Lung (tissue), 12 donors: ENCODE measurements around the gene GNG2. TPM values are rescaled to one million over a fixed set of nuclear protein-coding genes. Genes with fewer than 3 reads are reported as not detected.

Experiments
- ATAC-seq: fragments of 200-7000 bp; cut with Tn5 transposase; one replicate; pipeline ENCODE4 v1.9.1; 2020; ENCODE audit warnings: moderate number of reproducible peaks; ENCODE audit not compliant: insufficient read depth, low FRiP score
- DNase-seq, 3 donors: peaks; one replicate each; pipeline ENCODE4 v3.0.0-alpha.2; 2013 to 2017
- H3K27ac ChIP-seq, 2 donors: one replicate each; pipeline ENCODE4 v1.5.1; 2013; ENCODE audit warnings: mild to moderate bottlenecking in 2 of 2, moderate library complexity in 2 of 2, control low read depth in 1 of 2, inconsistent platforms in 1 of 2, low read depth in 1 of 2, low read length in 1 of 2
- H3K27me3 ChIP-seq, 3 donors: one replicate each; pipeline ENCODE4 v1.5.1; 2013; ENCODE audit warnings: low read length in 2 of 3; ENCODE audit not compliant: control insufficient read depth in 3 of 3, insufficient read depth in 3 of 3
- H3K36me3 ChIP-seq, 4 donors: one replicate each; pipeline ENCODE4 v1.5.1; 2013; ENCODE audit warnings: low read length in 4 of 4, mild to moderate bottlenecking in 1 of 4, moderate library complexity in 1 of 4; ENCODE audit not compliant: control insufficient read depth in 4 of 4, insufficient read depth in 4 of 4
- H3K4me1 ChIP-seq, 5 donors: one replicate each; pipeline ENCODE4 v1.5.1; 2013; ENCODE audit warnings: low read length in 5 of 5, mild to moderate bottlenecking in 2 of 5, moderate library complexity in 1 of 5; ENCODE audit not compliant: control insufficient read depth in 5 of 5, insufficient read depth in 5 of 5
- H3K4me3 ChIP-seq: one replicate; pipeline ENCODE4 v1.5.1; 2013; ENCODE audit warnings: mild to moderate bottlenecking, control low read depth, moderate library complexity
- H3K9ac ChIP-seq, 2 donors: one replicate each; pipeline ENCODE4 v1.5.1; 2013; ENCODE audit warnings: low read length in 2 of 2, control low read depth in 1 of 2; ENCODE audit not compliant: insufficient read depth in 1 of 2
- H3K9me3 ChIP-seq, 4 donors: one replicate each; pipeline ENCODE4 v1.5.1; 2013; ENCODE audit warnings: low read length in 3 of 4, mild to moderate bottlenecking in 1 of 4, moderate library complexity in 1 of 4; ENCODE audit not compliant: control insufficient read depth in 4 of 4, insufficient read depth in 3 of 4
- WGBS, 2 donors: extraction: QIAGEN DNeasy Blood & Tissue Kit; methylation state at CpG; one replicate each; pipeline ENCODE4 v1.1.7; 2013; 5-methylcytosine and 5-hydroxymethylcytosine counted together
- polyA plus RNA-seq, 2 donors: library from polyadenylated mRNA; stranded (reverse); fragments of 200-250 nt; gene quantifications; one replicate each; pipeline ENCODE4 v1.2.1, GENCODE V29; 2013
- total RNA-seq, 2 donors: library from RNA; depleted of rRNA in 1 of 2; stranded (reverse); fragments of >200 nt in 1 of 2; gene quantifications; one replicate each; pipeline ENCODE4 v1.2.1, GENCODE V29; 2014 to 2021
- TF ChIP-seq, protein P1 (sequence below): IDR thresholded peaks from 2 replicates; pipeline ENCODE4 v1.5.1; 2012; ENCODE audit warnings: mild to moderate bottlenecking; ENCODE audit errors: control extremely low read depth, extremely low read depth
- donor health status: control.
- donor health status: control.
- donor health status: Bipolar disorder and iron deficiency.
- donor health status: healthy.
- donor health status: DM: yes; HTN: yes; CAD: no.

GNG2 gene
- total and polyA plus RNA-seq, 4 donors, result 3.7 to 42.3 (median 21.5) TPM

GRCh38 chr14:51865953-51866747, 5.7 kb downstream of the GNG2 start:
- no peaks in the 10 kb centered on the region for H3K27me3 ChIP-seq
- no peaks in the 10 kb centered on the region for H3K36me3 ChIP-seq
- WGBS, 2 donors, result 45% methylated on average over 5 of the region's 5 CpGs
- peaks cover 0 to 39% (median 14%) of the 10 kb centered on the region in 5 donors for H3K4me1 ChIP-seq
- ATAC-seq (no peak), DNase-seq (peak in 2 of 3 donors; percentile 24 to 48)
- no peak overlapping the region for H3K4me3 ChIP-seq
- H3K27ac ChIP-seq, result no peak overlapping the region
- TF ChIP-seq, protein P1, sequence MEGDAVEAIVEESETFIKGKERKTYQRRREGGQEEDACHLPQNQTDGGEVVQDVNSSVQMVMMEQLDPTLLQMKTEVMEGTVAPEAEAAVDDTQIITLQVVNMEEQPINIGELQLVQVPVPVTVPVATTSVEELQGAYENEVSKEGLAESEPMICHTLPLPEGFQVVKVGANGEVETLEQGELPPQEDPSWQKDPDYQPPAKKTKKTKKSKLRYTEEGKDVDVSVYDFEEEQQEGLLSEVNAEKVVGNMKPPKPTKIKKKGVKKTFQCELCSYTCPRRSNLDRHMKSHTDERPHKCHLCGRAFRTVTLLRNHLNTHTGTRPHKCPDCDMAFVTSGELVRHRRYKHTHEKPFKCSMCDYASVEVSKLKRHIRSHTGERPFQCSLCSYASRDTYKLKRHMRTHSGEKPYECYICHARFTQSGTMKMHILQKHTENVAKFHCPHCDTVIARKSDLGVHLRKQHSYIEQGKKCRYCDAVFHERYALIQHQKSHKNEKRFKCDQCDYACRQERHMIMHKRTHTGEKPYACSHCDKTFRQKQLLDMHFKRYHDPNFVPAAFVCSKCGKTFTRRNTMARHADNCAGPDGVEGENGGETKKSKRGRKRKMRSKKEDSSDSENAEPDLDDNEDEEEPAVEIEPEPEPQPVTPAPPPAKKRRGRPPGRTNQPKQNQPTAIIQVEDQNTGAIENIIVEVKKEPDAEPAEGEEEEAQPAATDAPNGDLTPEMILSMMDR, result no peak
- no peak overlapping the region for H3K9ac ChIP-seq
- no peaks in the 10 kb centered on the region for H3K9me3 ChIP-seq

GRCh38 chr14:51867741-51868140, 7.3 kb downstream of the GNG2 start:
- no peak overlapping the region for H3K27ac ChIP-seq
- peaks cover 0 to 39% (median 14%) of the 10 kb centered on the region in 5 donors for H3K4me1 ChIP-seq
- DNase-seq, result no peak
- H3K27me3 ChIP-seq, result no peaks in the 10 kb centered on the region
- 85 to 87% methylated on average over 2 of the region's 2 CpGs for WGBS, 2 donors
- TF ChIP-seq, protein P1, result no peak
- H3K4me3 ChIP-seq, result no peak overlapping the region
- ATAC-seq, result no peak
- H3K9ac ChIP-seq, result no peak overlapping the region
- no peaks in the 10 kb centered on the region for H3K9me3 ChIP-seq
- no peaks in the 10 kb centered on the region for H3K36me3 ChIP-seq

GRCh38 chr14:51868405-51868804, 8.0 kb downstream of the GNG2 start:
- Histone ChIP-seq H3K27ac (no peak overlapping the region), H3K4me1 (peaks cover 0 to 37% (median 14%) of the 10 kb centered on the region in 5 donors), H3K4me3 (no peak overlapping the region), H3K27me3 (no peaks in the 10 kb centered on the region), H3K9me3 (no peaks in the 10 kb centered on the region), H3K36me3 (no peaks in the 10 kb centered on the region), H3K9ac (no peak overlapping the region)
- WGBS, 2 donors, result 87 to 98% methylated on average over 2 of the region's 2 CpGs
- DNase-seq, result no peak
- TF ChIP-seq, protein P1, result no peak
- ATAC-seq, result no peak
